ENCODE data around the gene STK32C. TPM values are rescaled to one million over a fixed set of nuclear protein-coding genes. Genes with fewer than 3 reads are reported as not detected.

STK32C gene
- total RNA-seq, 6 donors from 2014 or later = 4.8 to 18.3 (median 15.6) TPM

- TF ChIP-seq, protein P1, sequence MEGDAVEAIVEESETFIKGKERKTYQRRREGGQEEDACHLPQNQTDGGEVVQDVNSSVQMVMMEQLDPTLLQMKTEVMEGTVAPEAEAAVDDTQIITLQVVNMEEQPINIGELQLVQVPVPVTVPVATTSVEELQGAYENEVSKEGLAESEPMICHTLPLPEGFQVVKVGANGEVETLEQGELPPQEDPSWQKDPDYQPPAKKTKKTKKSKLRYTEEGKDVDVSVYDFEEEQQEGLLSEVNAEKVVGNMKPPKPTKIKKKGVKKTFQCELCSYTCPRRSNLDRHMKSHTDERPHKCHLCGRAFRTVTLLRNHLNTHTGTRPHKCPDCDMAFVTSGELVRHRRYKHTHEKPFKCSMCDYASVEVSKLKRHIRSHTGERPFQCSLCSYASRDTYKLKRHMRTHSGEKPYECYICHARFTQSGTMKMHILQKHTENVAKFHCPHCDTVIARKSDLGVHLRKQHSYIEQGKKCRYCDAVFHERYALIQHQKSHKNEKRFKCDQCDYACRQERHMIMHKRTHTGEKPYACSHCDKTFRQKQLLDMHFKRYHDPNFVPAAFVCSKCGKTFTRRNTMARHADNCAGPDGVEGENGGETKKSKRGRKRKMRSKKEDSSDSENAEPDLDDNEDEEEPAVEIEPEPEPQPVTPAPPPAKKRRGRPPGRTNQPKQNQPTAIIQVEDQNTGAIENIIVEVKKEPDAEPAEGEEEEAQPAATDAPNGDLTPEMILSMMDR (IDR thresholded peaks at IDR 0.05) = no peak
- TF ChIP-seq POLR2A (IDR thresholded peaks at IDR 0.05) (no peak), POLR2AphosphoS5 (IDR thresholded peaks at IDR 0.05) (no peak), EP300 (IDR thresholded peaks at IDR 0.05) (no peak)
- Histone ChIP-seq H3K9me3 (no peaks in the 10 kb centered on the region), H3K4me3 (no peak overlapping the region), H3K36me3 (no peaks in the 10 kb centered on the region), H3K27me3 (no peaks in the 10 kb centered on the region), H3K27ac (no peak overlapping the region), H3K4me1 (no peaks in the 10 kb centered on the region)
- DNase-seq (peak in 1 of 2 donors; percentile 70), ATAC-seq (ENCODE audit: low FRiP score in 2 of 2) (no peak)
- WGBS, 2 donors = 81 to 86% methylated on average over 12 to 23 of the region's 25 CpGs
These were observed 110.3 kb downstream of the STK32C start for GRCh38 chr10:132197271-132198067.

GRCh38 chr10:132196178-132197113 lies 111.3 kb downstream of the STK32C start:
- Histone ChIP-seq H3K9me3 (no peaks in the 10 kb centered on the region), H3K4me3 (no peak overlapping the region), H3K27ac (no peak overlapping the region), H3K36me3 (no peaks in the 10 kb centered on the region), H3K4me1 (no peaks in the 10 kb centered on the region), H3K27me3 (no peaks in the 10 kb centered on the region)
- peak in 1 of 2 donors; percentile 78 for DNase-seq
- 84 to 90% methylated on average over 9 to 28 of the region's 30 CpGs for WGBS, 2 donors
- ATAC-seq (ENCODE audit: low FRiP score in 2 of 2) = no peak
- TF ChIP-seq EP300 (IDR thresholded peaks at IDR 0.05) (no peak), POLR2A (IDR thresholded peaks at IDR 0.05) (no peak), POLR2AphosphoS5 (IDR thresholded peaks at IDR 0.05) (no peak)
- TF ChIP-seq, protein P1 (IDR thresholded peaks at IDR 0.05) = no peak

GRCh38 chr10:132195366-132196075 lies 112.2 kb downstream of the STK32C start:
- no peaks in the 10 kb centered on the region for H3K36me3 ChIP-seq
- H3K4me1 ChIP-seq = no peaks in the 10 kb centered on the region
- DNase-seq = peak in 1 of 2 donors; percentile 43
- no peaks in the 10 kb centered on the region for H3K9me3 ChIP-seq
- TF ChIP-seq EP300 (IDR thresholded peaks at IDR 0.05) (no peak), POLR2A (IDR thresholded peaks at IDR 0.05) (no peak), POLR2AphosphoS5 (IDR thresholded peaks at IDR 0.05) (no peak)
- TF ChIP-seq, protein P1 (IDR thresholded peaks at IDR 0.05) = no peak
- H3K27me3 ChIP-seq = no peaks in the 10 kb centered on the region
- 85 to 96% methylated on average over 7 to 13 of the region's 13 CpGs for WGBS, 2 donors
- ATAC-seq (ENCODE audit: low FRiP score in 2 of 2) = no peak
- no peak overlapping the region for H3K27ac ChIP-seq
- no peak overlapping the region for H3K4me3 ChIP-seq

DNA sequence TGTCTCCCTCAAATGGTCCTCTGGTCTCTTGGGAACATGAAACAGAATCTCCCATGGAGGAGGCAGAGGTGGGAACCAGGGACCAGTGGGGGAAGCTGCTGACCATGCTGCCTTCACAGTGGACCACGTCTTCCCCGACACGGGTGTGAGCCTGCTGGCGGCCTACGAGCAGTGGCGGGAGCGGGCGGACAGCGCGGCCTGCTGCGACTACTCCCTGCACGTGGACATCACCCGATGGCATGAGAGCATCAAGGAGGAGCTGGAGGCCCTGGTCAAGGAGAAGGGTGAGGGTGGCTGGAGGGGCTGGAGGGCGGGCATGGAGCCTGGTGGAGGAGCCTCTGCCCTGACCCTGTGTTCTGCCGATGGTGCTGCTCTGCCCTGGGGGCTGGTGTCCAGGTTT lies 113.0 kb downstream of the STK32C start:
- Histone ChIP-seq H3K27ac (no peak overlapping the region), H3K27me3 (peaks cover 0 to 5% (median 0%) of the 10 kb centered on the region in 4 donors), H3K4me1 (no peaks in the 10 kb centered on the region), H3K9me3 (no peaks in the 10 kb centered on the region), H3K36me3 (no peaks in the 10 kb centered on the region), H3K4me3 (no peak overlapping the region)
- TF ChIP-seq, protein P1 (IDR thresholded peaks at IDR 0.05) = no peak
- TF ChIP-seq POLR2AphosphoS5 (IDR thresholded peaks at IDR 0.05) (no peak), POLR2A (IDR thresholded peaks at IDR 0.05) (no peak), EP300 (IDR thresholded peaks at IDR 0.05) (no peak)
- peak in 1 of 2 donors; percentile 70 for DNase-seq
- 95 to 97% methylated on average over 12 to 13 of the region's 15 CpGs for WGBS, 2 donors
- no peak for ATAC-seq (ENCODE audit: low FRiP score in 2 of 2)

Data from upper lobe of left lung (tissue), 6 donors.